SIG-M5 treated with dmso at 0.1 percent for 504 hours (cell line): ENCODE data around the gene MATK.
A peak's percentile ranks its signal among the peaks of the same experiment; 100 is the strongest.

Experiments used
- DNase-seq: peaks from one replicate; lab custom pipeline; 2025; ENCODE audit not compliant: unreplicated experiment; lab: John Stamatoyannopoulos, UW

MATK gene

DNA sequence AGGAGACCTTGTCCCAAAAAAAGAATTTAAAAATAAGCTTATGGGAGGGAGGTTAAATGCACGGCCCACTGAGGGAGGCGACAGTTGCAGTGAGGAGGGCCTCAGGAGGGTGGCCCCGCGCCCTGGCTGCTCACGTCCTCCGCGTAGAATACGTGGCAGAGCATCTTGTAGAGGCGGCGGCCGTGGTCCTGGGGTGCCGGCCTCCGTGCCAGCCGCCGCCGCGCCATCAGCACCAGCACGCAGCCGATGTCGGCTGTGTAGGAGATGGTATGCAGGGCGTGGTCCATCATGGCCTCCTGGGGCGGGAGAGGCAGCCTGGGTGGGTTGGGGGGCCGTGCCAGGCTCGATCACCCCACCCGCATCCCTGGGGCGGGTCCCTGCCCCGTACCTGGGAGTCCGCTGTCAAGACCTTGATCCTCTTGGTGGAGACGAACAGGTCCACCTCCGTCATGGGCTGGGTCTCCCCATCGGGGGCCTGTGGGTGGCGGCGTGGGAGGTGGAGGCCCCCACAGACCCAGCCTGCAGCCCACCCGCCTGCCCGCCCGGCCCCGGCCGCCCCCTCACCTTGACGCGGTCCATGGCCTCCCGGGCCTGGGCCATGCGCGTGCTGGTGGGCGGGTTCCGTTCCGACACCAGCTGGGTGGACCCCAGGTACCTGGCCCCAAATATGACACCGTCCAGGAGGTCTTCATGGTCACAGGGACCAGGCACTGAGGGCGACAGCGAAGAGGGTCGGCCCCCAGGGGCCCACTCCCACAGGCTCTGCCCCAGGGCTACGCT lies 32.4 kb downstream of the MATK start:
- DNase-seq, result no peak

- no peak for DNase-seq
These were observed 33.7 kb downstream of the MATK start for GRCh38 chr19:3752492-3752891.

GRCh38 chr19:3751236-3751635 lies 34.9 kb downstream of the MATK start:
- DNase-seq, result no peak

- no peak for DNase-seq
These were observed 36.0 kb downstream of the MATK start for GRCh38 chr19:3750211-3750610.

DNA sequence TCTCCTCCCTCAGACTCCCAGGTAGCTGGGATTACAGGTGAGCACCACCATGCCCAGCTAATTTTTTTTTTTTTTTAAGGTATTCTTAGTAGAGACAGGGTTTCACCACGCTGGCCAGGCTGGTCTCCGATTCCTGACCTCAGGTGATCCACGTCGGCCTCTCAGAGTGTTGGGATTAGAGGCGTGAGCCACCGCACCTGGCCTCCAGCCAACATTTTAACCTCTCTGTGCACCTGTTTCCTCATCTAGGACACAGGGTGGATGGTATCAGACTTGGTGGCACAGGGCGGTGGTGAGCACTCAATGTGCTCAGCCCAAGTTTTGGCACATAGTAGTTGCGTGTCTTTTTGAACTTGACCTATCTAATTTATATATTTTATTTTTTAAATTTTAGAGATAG lies 37.2 kb downstream of the MATK start:
- DNase-seq, result no peak

DNA sequence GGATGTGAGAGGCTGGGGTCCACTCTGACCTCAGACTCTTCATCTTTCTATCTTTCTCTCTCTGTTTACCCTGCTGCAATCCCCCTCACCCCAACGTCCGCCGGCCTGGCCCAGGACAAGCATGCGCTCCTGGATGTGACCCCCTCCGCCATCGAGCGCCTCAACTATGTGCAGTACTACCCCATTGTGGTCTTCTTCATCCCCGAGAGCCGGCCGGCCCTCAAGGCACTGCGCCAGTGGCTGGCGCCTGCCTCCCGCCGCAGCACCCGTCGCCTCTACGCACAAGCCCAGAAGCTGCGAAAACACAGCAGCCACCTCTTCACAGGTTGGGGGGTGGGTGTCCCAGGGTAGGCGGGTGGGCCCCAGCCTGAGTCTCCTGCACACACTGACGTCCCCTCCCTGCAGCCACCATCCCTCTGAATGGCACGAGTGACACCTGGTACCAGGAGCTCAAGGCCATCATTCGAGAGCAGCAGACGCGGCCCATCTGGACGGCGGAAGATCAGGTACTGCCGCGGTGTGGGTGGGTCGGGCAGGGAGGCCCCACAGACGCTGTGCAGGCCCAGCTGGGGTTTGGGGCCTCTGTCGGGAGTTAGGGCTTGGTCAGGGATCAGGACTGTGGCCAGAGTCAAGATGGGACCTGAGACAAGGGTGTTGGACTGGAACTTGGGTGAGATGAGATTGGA lies 39.7 kb downstream of the MATK start:
- no peak for DNase-seq

DNA sequence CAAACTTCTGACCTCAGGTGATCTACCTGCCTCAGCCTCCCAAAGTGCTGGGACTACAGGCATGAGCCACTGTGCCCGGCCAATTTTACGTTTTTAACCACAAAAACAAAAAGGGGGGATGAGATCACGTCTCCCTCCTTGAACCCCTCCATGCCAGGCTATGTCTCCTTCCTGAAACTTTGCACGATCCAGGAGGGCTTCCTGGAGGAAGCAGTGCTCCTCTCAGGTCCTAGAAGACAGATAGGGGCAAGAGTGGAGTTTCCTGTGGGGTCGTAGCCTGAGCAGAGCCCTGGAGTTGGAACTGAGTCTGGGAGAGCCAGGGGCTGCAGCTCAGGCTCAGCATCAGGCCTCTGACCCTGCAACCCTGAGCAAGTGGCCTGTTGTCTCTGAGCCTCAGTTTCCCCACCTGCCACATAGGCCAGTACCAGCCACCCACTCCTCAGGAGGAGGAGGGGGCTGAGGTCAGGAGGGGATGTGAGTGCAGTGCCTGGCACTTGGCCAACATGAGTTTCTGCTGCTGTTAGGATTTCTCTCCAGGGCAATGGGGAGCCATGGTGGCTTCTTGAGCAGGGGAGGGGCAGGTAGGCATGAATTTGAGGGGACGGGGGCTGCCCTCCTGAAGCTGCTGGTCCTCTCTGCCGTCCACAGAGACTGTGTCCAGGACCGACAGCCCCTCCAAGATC lies 40.7 kb downstream of the MATK start:
- DNase-seq, result no peak

- peak; percentile 54 for DNase-seq
These were observed 42.7 kb downstream of the MATK start for GRCh38 chr19:3743486-3743885.

DNA sequence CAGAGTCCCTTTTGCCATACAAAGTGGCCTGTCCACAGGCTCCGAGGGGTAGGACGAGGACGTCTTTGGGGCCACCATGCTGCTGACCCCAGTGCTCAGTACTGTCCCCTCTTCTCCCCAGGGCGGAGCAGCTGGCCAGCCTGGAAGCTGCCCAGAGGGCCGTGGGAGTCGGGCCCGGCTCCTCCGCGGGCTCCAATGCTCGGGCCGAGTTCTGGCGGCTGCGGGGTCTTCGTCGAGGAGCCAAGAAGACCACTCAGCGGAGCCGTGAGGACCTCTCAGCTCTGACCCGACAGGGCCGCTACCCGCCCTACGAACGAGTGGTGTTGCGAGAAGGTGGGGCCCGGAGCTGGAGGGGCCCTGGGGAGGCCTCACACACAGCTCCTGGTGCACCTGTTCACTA lies 45.8 kb downstream of the MATK start:
- DNase-seq, result no peak

DNA sequence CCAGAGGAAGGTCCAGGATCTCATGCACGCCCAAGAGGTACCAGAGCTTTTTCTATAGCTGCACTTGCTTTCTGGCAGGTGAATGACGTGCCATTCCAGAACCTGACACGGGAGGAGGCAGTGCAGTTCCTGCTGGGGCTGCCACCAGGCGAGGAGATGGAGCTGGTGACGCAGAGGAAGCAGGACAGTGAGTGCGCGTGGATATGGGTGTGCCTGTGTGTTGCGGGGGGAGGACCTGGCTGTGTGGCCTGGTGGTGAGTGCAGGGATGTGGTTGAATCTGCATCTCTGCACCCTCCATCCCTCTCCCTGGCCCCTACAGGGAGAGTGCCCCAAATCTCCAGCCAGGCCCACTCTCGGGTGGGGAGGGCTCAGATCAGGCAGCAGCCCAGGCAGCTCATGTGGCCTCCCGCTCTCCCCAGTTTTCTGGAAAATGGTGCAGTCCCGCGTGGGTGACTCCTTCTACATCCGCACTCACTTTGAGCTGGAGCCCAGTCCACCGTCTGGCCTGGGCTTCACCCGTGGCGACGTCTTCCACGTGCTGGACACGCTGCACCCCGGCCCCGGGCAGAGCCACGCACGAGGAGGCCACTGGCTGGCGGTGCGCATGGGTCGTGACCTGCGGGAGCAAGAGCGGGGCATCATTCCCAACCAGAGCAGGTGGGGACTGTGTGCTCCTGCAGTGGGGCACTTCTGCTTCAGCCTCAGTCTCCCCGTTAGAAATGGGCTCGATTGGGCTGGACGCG lies 47.5 kb downstream of the MATK start:
- DNase-seq, result no peak

- no peak for DNase-seq
These were observed 48.5 kb downstream of the MATK start for GRCh38 chr19:3737487-3738205.

DNA sequence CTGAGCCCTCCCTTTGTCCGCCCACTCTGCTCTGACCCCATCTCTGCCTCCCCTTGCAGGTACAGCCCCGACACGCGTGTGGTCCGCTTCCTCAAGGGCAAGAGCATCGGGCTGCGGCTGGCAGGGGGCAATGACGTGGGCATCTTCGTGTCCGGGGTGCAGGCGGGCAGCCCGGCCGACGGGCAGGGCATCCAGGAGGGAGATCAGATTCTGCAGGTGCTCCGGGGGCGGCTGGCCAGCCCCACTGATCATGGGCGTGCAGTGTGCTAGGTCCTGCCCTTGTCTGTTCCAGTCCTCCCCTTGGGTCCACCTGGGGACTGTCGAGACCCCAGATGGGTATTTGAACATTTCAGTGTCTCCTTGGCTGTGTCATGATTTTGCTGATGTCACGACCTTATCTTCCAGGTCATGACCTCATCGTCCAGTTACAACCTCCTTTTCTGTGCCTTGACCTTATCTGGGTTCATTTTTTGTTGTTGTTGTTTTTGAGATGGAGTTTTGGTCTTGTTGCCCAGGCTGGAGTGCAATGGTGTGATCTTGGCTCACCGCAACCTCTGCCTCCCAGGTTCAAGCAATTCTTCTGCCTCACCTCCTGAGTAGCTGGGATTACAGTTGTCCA lies 50.0 kb downstream of the MATK start:
- DNase-seq, result no peak

GRCh38 chr19:3734310-3734600 lies 51.9 kb downstream of the MATK start:
- DNase-seq, result no peak

- no peak for DNase-seq
These were observed 52.5 kb downstream of the MATK start for GRCh38 chr19:3733549-3734309.

DNA sequence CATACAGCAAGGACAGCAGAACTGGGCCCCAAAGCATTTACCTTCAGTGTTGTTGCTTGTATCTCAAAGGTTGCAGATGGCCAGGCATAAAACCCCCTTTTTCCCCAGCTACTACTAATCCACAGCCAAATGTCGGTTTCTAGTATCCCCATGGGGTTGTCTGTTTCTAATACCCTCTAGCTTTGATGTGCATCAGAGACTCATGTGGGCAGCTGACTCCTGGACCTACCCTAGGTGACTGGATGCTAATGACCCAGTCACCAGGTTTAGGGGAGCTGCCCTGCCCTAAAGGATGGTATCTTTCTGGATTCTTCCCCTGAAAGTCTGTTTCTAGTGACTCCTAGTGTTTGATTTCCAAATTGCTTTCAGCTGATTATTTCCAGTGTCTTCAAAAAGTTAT lies 54.1 kb downstream of the MATK start:
- DNase-seq, result no peak

DNA sequence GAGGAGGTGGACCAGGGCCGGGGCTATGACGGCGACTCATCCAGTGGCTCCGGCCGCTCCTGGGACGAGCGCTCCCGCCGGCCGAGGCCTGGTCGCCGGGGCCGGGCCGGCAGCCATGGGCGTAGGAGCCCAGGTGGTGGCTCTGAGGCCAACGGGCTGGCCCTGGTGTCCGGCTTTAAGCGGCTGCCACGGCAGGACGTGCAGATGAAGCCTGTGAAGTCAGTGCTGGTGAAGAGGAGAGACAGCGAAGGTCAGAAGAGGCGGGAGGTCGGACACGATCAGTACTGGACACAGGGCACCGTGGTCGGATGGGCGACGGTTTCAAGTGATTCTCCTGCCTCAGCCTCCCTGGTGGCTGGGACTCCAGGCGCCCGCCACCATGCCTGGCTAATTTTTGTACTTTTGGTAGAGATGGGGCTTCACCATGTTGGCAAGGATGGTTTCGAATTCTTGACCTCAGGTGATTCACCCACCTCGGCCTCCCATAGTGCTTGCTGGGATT lies 55.7 kb downstream of the MATK start:
- DNase-seq, result no peak
